ENCODE measurements around the gene MTMR2.
"Not testable (repeated sequence)": the region's sequence is repeated elsewhere in the genome, so short reads cannot be mapped to it uniquely, and the experiment has no call there.

Gene MTMR2

GRCh38 chr11:95821640-95822039, 102.3 kb downstream of the MTMR2 start:
- peaks cover 15 to 92% of the 10 kb centered on the region in 2 donors for H3K36me3 ChIP-seq (replicated peaks in 1 of 2; ENCODE audit: control insufficient read depth in 2 of 2, insufficient read depth in 2 of 2, low read length in 2 of 2)
- no peaks in the 10 kb centered on the region for H3K9me3 ChIP-seq (replicated peaks in 1 of 2; ENCODE audit: control insufficient read depth in 2 of 2, insufficient read depth in 1 of 2, low read depth in 1 of 2, low read length in 2 of 2)
- H2BK120ac ChIP-seq (ENCODE audit: low read depth, low read length), result no peak overlapping the region

GRCh38 chr11:95816037-95816436, 107.9 kb downstream of the MTMR2 start:
- Histone ChIP-seq H2AK5ac (ENCODE audit: low read depth, low read length) (no peak overlapping the region), H3K14ac (ENCODE audit: low read length) (no peak overlapping the region), H3K4me3 (ENCODE audit: low read length in 2 of 2) (no peak overlapping the region), H2BK12ac (ENCODE audit: low read length) (no peak overlapping the region), H3K27ac (replicated peaks; ENCODE audit: low read length) (no peak overlapping the region), H3K27me3 (ENCODE audit: control insufficient read depth in 3 of 3, insufficient read depth in 3 of 3, low read depth in 1 of 3, low read length in 3 of 3) (no peaks in the 10 kb centered on the region), H3K9me3 (replicated peaks in 1 of 2; ENCODE audit: control insufficient read depth in 2 of 2, insufficient read depth in 1 of 2, low read depth in 1 of 2, low read length in 2 of 2) (no peaks in the 10 kb centered on the region), H3K36me3 (replicated peaks in 1 of 2; ENCODE audit: control insufficient read depth in 2 of 2, insufficient read depth in 2 of 2, low read length in 2 of 2) (peaks cover 7 to 86% of the 10 kb centered on the region in 2 donors), H3K4me2 (ENCODE audit: insufficient read depth, low read length, poor library complexity, severe bottlenecking) (no peak overlapping the region), H3K4me1 (ENCODE audit: control insufficient read depth in 2 of 2, insufficient read depth in 1 of 2, low read depth in 1 of 2, low read length in 2 of 2) (no peaks in the 10 kb centered on the region), H2BK120ac (ENCODE audit: low read depth, low read length) (no peak overlapping the region), H3K18ac (ENCODE audit: low read length) (no peak overlapping the region), H3K9ac (ENCODE audit: low read depth, low read length, poor library complexity) (no peak overlapping the region), H3K79me1 (ENCODE audit: low read depth, low read length) (no peaks in the 10 kb centered on the region), H2AFZ (ENCODE audit: low read length) (no peak overlapping the region), H4K8ac (ENCODE audit: low read depth, low read length) (no peak overlapping the region), H3K4ac (ENCODE audit: low read length) (no peak overlapping the region), H4K91ac (ENCODE audit: low read depth, low read length, poor library complexity) (no peak overlapping the region), H2BK15ac (ENCODE audit: low read length) (no peak overlapping the region), H2BK5ac (ENCODE audit: low read length) (no peak overlapping the region), H3K23ac (ENCODE audit: low read depth, low read length, poor library complexity) (no peak overlapping the region)
- WGBS, 2 donors (ENCODE audit: extremely low coverage in 2 of 2, insufficient read length in 2 of 2, insufficient replicate concordance in 1 of 2), result no CpG with 5 or more reads among the region's 2 CpGs
- no peak for DNase-seq (ENCODE audit: low spot score)

More at GRCh38 chr11:95821640-95822039, 102.3 kb downstream of the MTMR2 start:
- Histone ChIP-seq H3K27me3 (ENCODE audit: control insufficient read depth in 3 of 3, insufficient read depth in 3 of 3, low read depth in 1 of 3, low read length in 3 of 3) (no peaks in the 10 kb centered on the region), H2BK12ac (ENCODE audit: low read length) (no peak overlapping the region), H3K4ac (ENCODE audit: low read length) (no peak overlapping the region), H4K91ac (ENCODE audit: low read depth, low read length, poor library complexity) (no peak overlapping the region), H2AFZ (ENCODE audit: low read length) (no peak overlapping the region), H4K8ac (ENCODE audit: low read depth, low read length) (no peak overlapping the region), H3K4me3 (ENCODE audit: low read length in 2 of 2) (no peak overlapping the region), H3K4me2 (ENCODE audit: insufficient read depth, low read length, poor library complexity, severe bottlenecking) (no peak overlapping the region), H3K18ac (ENCODE audit: low read length) (no peak overlapping the region), H3K4me1 (ENCODE audit: control insufficient read depth in 2 of 2, insufficient read depth in 1 of 2, low read depth in 1 of 2, low read length in 2 of 2) (no peaks in the 10 kb centered on the region), H3K23ac (ENCODE audit: low read depth, low read length, poor library complexity) (no peak overlapping the region), H2BK5ac (ENCODE audit: low read length) (no peak overlapping the region), H3K9ac (ENCODE audit: low read depth, low read length, poor library complexity) (no peak overlapping the region), H3K14ac (ENCODE audit: low read length) (no peak overlapping the region), H3K79me1 (ENCODE audit: low read depth, low read length) (no peaks in the 10 kb centered on the region), H3K27ac (replicated peaks; ENCODE audit: low read length) (no peak overlapping the region), H2BK15ac (ENCODE audit: low read length) (no peak overlapping the region), H2AK5ac (ENCODE audit: low read depth, low read length) (no peak overlapping the region)
- no peak for DNase-seq (ENCODE audit: low spot score)
- WGBS, 2 donors (ENCODE audit: extremely low coverage in 2 of 2, insufficient read length in 2 of 2, insufficient replicate concordance in 1 of 2), result no CpG with 5 or more reads among the region's 2 CpGs

- H3K4me1 ChIP-seq (ENCODE audit: control insufficient read depth in 2 of 2, insufficient read depth in 1 of 2, low read depth in 1 of 2, low read length in 2 of 2); H3K14ac ChIP-seq (ENCODE audit: low read length); H4K91ac ChIP-seq (ENCODE audit: low read depth, low read length, poor library complexity); H3K23ac ChIP-seq (ENCODE audit: low read depth, low read length, poor library complexity); H3K4me3 ChIP-seq (ENCODE audit: low read length in 2 of 2); H2BK12ac ChIP-seq (ENCODE audit: low read length); DNase-seq (ENCODE audit: low spot score); H2BK5ac ChIP-seq (ENCODE audit: low read length); H3K18ac ChIP-seq (ENCODE audit: low read length); H4K8ac ChIP-seq (ENCODE audit: low read depth, low read length); H3K4ac ChIP-seq (ENCODE audit: low read length); H3K4me2 ChIP-seq (ENCODE audit: insufficient read depth, low read length, poor library complexity, severe bottlenecking); H2AK5ac ChIP-seq (ENCODE audit: low read depth, low read length); H2BK15ac ChIP-seq (ENCODE audit: low read length); H3K9ac ChIP-seq (ENCODE audit: low read depth, low read length, poor library complexity); H2BK120ac ChIP-seq (ENCODE audit: low read depth, low read length); H3K27ac ChIP-seq (replicated peaks; ENCODE audit: low read length); H3K27me3 ChIP-seq (ENCODE audit: control insufficient read depth in 3 of 3, insufficient read depth in 3 of 3, low read depth in 1 of 3, low read length in 3 of 3); H3K79me1 ChIP-seq (ENCODE audit: low read depth, low read length); H2AFZ ChIP-seq (ENCODE audit: low read length): not testable (repeated sequence)
- WGBS, 2 donors (ENCODE audit: extremely low coverage in 2 of 2, insufficient read length in 2 of 2, insufficient replicate concordance in 1 of 2), result no CpG with 5 or more reads among the region's 4 CpGs
- Histone ChIP-seq H3K36me3 (replicated peaks in 1 of 2; ENCODE audit: control insufficient read depth in 2 of 2, insufficient read depth in 2 of 2, low read length in 2 of 2) (peaks cover 10 to 59% of the 10 kb centered on the region in 2 donors), H3K9me3 (replicated peaks in 1 of 2; ENCODE audit: control insufficient read depth in 2 of 2, insufficient read depth in 1 of 2, low read depth in 1 of 2, low read length in 2 of 2) (peaks cover 4 to 16% of the 10 kb centered on the region in 2 donors)
Observed at GRCh38 chr11:95811052-95811451, 112.9 kb downstream of the MTMR2 start.

- WGBS, 2 donors (ENCODE audit: extremely low coverage in 2 of 2, insufficient read length in 2 of 2, insufficient replicate concordance in 1 of 2), result no CpG with 5 or more reads among the region's 6 CpGs
- H2BK5ac ChIP-seq (ENCODE audit: low read length); H4K8ac ChIP-seq (ENCODE audit: low read depth, low read length); H3K14ac ChIP-seq (ENCODE audit: low read length); H3K18ac ChIP-seq (ENCODE audit: low read length); H3K4me1 ChIP-seq (ENCODE audit: control insufficient read depth in 2 of 2, insufficient read depth in 1 of 2, low read depth in 1 of 2, low read length in 2 of 2); H2BK120ac ChIP-seq (ENCODE audit: low read depth, low read length); H3K23ac ChIP-seq (ENCODE audit: low read depth, low read length, poor library complexity); DNase-seq (ENCODE audit: low spot score); H3K4me3 ChIP-seq (ENCODE audit: low read length in 2 of 2); H2BK12ac ChIP-seq (ENCODE audit: low read length); H3K9ac ChIP-seq (ENCODE audit: low read depth, low read length, poor library complexity); H3K79me1 ChIP-seq (ENCODE audit: low read depth, low read length); H2BK15ac ChIP-seq (ENCODE audit: low read length); H2AK5ac ChIP-seq (ENCODE audit: low read depth, low read length); H3K27me3 ChIP-seq (ENCODE audit: control insufficient read depth in 3 of 3, insufficient read depth in 3 of 3, low read depth in 1 of 3, low read length in 3 of 3); H3K4ac ChIP-seq (ENCODE audit: low read length); H2AFZ ChIP-seq (ENCODE audit: low read length); H3K4me2 ChIP-seq (ENCODE audit: insufficient read depth, low read length, poor library complexity, severe bottlenecking); H3K27ac ChIP-seq (replicated peaks; ENCODE audit: low read length): not testable (repeated sequence)
- Histone ChIP-seq H3K9me3 (replicated peaks in 1 of 2; ENCODE audit: control insufficient read depth in 2 of 2, insufficient read depth in 1 of 2, low read depth in 1 of 2, low read length in 2 of 2) (peaks cover 4 to 34% of the 10 kb centered on the region in 2 donors), H3K36me3 (replicated peaks in 1 of 2; ENCODE audit: control insufficient read depth in 2 of 2, insufficient read depth in 2 of 2, low read length in 2 of 2) (peaks cover 17 to 62% of the 10 kb centered on the region in 2 donors), H4K91ac (ENCODE audit: low read depth, low read length, poor library complexity) (peak overlapping the region; percentile 30)
Observed at GRCh38 chr11:95806464-95806863, 117.4 kb downstream of the MTMR2 start.
